ENCODE data around the gene MRPL49. TPM values are rescaled to one million over a fixed set of nuclear protein-coding genes. Genes with fewer than 3 reads are reported as not detected.

The MRPL49 gene
- total RNA-seq, 2 donors from 2014 or later: 60.7 to 72.3 TPM

GRCh38 chr11:65120831-65121230 is 1.3 kb upstream of the MRPL49 start:
- peaks cover 27% of the 10 kb centered on the region for H3K36me3 ChIP-seq

GRCh38 chr11:65121447-65121864 is 665 bp upstream of the MRPL49 start:
- Histone ChIP-seq H3K9me3 (no peaks in the 10 kb centered on the region), H3K27ac (peak overlapping the region; percentile 90), H3K27me3 (no peaks in the 10 kb centered on the region), H3K36me3 (peaks cover 28% of the 10 kb centered on the region), H3K4me3 (peak overlapping the region; percentile 94), H3K4me1 (peaks cover 11% of the 10 kb centered on the region), H3K9ac (ENCODE audit: low read depth in 2 of 2, low read length in 2 of 2) (peak overlapping the region; percentile 77 to 98)
- no peak for DNase-seq
- TF ChIP-seq, protein P1, sequence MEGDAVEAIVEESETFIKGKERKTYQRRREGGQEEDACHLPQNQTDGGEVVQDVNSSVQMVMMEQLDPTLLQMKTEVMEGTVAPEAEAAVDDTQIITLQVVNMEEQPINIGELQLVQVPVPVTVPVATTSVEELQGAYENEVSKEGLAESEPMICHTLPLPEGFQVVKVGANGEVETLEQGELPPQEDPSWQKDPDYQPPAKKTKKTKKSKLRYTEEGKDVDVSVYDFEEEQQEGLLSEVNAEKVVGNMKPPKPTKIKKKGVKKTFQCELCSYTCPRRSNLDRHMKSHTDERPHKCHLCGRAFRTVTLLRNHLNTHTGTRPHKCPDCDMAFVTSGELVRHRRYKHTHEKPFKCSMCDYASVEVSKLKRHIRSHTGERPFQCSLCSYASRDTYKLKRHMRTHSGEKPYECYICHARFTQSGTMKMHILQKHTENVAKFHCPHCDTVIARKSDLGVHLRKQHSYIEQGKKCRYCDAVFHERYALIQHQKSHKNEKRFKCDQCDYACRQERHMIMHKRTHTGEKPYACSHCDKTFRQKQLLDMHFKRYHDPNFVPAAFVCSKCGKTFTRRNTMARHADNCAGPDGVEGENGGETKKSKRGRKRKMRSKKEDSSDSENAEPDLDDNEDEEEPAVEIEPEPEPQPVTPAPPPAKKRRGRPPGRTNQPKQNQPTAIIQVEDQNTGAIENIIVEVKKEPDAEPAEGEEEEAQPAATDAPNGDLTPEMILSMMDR (IDR thresholded peaks at IDR 0.05): no peak
- intact Hi-C loops (cut with DNase I): loop anchor here (5.0 kb wide), 1 partner anchor 61 kb away; the partner anchor contains the start of gene CAPN1

More at GRCh38 chr11:65120831-65121230, 1.3 kb upstream of the MRPL49 start:
- no peaks in the 10 kb centered on the region for H3K27me3 ChIP-seq
- no peaks in the 10 kb centered on the region for H3K9me3 ChIP-seq
- peaks cover 17% of the 10 kb centered on the region for H3K4me1 ChIP-seq
- intact Hi-C loops (cut with DNase I): loop anchor here (5.0 kb wide), 1 partner anchor 61 kb away; the partner anchor contains the start of gene CAPN1
- peak overlapping the region; percentile 77 to 98 for H3K9ac ChIP-seq (ENCODE audit: low read depth in 2 of 2, low read length in 2 of 2)
- H3K4me3 ChIP-seq: peak overlapping the region; percentile 94
- TF ChIP-seq, protein P1 (IDR thresholded peaks at IDR 0.05): no peak
- peak overlapping the region; percentile 90 for H3K27ac ChIP-seq
- no peak for DNase-seq

DNA sequence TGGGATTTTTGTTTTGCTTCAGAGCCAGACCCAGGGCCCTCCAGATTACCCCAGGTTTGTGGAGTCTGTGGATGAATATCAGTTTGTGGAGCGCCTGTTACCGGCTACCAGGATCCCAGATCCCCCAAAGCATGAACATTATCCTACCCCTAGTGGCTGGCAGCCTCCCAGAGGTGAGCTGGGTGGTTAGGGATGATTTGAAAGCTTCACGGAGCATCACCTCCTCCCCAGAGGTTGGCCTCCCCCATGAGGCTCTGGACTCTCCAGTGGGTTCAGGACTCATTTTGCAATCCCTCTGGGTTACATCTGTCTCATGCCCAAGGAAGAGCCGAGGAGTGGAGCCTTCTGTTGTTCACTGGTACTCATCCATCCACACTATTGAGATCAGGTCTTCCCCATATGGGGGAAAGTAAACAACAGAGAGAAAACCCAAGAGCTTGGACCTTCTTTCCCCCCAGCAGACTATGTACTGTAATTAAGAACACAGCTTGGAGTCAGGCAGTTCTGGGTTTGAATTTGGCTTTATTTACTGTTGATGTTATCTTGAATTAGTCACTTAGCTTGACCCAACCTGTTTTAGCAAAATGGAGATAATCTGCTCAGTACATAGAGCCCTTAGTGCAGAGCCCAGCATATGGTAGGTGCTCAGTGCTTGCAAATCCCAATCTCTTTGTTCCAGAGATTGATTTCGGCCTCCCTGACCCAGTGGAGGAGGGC is 2.5 kb downstream of the MRPL49 start:
- DNase-seq: no peak
- no peak overlapping the region for H3K4me3 ChIP-seq
- no peaks in the 10 kb centered on the region for H3K27me3 ChIP-seq
- no peaks in the 10 kb centered on the region for H3K9me3 ChIP-seq
- H3K36me3 ChIP-seq: peaks cover 49% of the 10 kb centered on the region
- TF ChIP-seq, protein P1 (IDR thresholded peaks at IDR 0.05): no peak
- intact Hi-C loops (cut with DNase I): loop anchor here (5.0 kb wide), 1 partner anchor 58 kb away; the partner anchor contains the start of gene CAPN1
- peaks cover 7% of the 10 kb centered on the region for H3K4me1 ChIP-seq
- H3K27ac ChIP-seq: no peak overlapping the region
- H3K9ac ChIP-seq (ENCODE audit: low read depth in 2 of 2, low read length in 2 of 2): no peak overlapping the region

DNA sequence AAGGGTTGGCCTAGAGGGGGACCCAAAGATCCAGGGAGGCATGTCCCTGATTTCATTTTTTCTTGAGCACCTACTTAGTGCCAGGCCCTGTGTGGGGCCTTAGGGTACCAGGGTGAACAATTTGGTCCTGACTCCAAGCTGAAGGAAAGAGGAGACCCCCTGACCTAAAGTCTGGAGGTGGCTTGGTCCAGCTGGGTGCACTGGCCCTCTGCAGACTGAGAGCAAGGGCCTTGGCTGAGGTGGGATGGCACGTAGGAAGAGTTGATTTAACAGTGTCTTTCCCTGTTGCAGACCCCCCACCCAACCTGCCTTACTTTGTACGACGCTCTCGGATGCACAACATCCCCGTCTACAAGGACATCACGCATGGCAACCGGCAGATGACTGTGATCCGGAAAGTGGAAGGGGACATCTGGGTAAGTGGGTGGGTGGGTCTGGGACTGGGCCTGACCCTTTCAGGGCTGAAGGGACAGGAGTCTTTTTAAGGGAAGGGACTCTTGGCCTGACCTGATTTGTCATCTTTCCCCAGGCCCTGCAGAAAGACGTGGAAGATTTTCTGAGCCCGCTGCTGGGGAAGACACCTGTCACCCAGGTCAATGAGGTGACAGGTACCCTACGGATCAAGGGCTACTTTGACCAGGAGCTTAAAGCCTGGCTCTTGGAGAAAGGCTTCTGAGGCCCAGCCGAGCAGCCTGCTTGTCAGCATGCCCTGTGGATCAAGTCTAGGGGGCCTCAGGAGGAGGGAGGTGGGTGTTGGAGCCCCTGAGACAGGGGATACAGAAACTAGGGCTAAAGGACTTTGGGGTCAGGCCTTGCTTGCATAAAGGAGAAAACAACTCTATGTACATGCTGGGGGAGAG is 3.3 kb downstream of the MRPL49 start:
- intact Hi-C loops (cut with DNase I): no loop called here
- H3K4me3 ChIP-seq: no peak overlapping the region
- DNase-seq: no peak
- H3K4me1 ChIP-seq: peaks cover 7% of the 10 kb centered on the region
- no peak overlapping the region for H3K9ac ChIP-seq (ENCODE audit: low read depth in 2 of 2, low read length in 2 of 2)
- no peaks in the 10 kb centered on the region for H3K27me3 ChIP-seq
- no peaks in the 10 kb centered on the region for H3K9me3 ChIP-seq
- H3K36me3 ChIP-seq: peaks cover 48% of the 10 kb centered on the region
- H3K27ac ChIP-seq: no peak overlapping the region
- TF ChIP-seq, protein P1 (IDR thresholded peaks at IDR 0.05): no peak

GRCh38 chr11:65126624-65127274 is 4.6 kb downstream of the MRPL49 start:
- no peak overlapping the region for H3K9ac ChIP-seq (ENCODE audit: low read depth in 2 of 2, low read length in 2 of 2)
- H3K36me3 ChIP-seq: peaks cover 56% of the 10 kb centered on the region
- no peak for DNase-seq
- no peaks in the 10 kb centered on the region for H3K27me3 ChIP-seq
- no peak overlapping the region for H3K4me3 ChIP-seq
- TF ChIP-seq, protein P1 (IDR thresholded peaks at IDR 0.05): no peak
- H3K27ac ChIP-seq: no peak overlapping the region
- intact Hi-C loops (cut with DNase I): no loop called here
- H3K4me1 ChIP-seq: peaks cover 7% of the 10 kb centered on the region
- no peaks in the 10 kb centered on the region for H3K9me3 ChIP-seq
